ENCODE results near the gene PCSK4. TPM values are rescaled to one million over a fixed set of nuclear protein-coding genes. Genes with fewer than 3 reads are reported as not detected.

PCSK4 gene
- total RNA-seq, 2 donors from 2014 or later, result 1.0 to 4.4 TPM

DNA sequence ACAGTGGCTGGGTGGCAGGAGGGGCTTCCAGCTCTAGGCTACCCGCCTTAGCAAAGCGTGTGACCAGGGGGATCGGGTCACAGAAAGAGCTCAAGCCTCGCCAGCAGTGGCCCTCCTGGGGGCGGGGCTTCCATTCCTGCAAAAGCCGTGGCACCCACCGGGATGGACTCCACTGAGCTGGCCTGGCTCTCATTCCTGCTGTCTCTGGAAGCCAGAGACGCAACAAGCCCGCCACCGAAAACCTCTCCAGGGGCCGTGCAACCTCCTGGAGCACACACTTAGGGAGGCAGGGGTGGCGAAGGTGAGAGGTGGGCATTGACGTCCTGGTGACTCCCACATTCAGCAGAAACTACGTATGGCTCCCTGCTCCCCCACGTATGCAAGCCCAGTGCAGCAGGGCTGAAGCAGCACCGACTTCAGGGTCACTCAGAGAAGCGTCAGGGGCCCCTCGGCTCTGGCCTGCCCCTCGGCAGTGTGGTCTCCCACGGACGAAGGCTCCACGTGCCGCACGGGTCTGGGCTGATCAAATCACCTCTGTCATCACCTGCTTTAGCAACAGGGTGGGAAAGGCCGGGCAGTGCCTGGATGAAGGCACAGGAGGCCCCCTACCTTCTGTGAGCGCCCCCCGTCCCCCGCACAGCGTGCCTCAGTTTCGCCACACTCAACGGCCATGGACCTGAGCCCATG is 14.3 kb downstream of the PCSK4 start:
- no peak for DNase-seq (ENCODE audit: low spot score)
- H3K27me3 ChIP-seq, result peaks cover 12 to 14% of the 10 kb centered on the region in 2 donors
- no peaks in the 10 kb centered on the region for H3K9me3 ChIP-seq
- H3K27ac ChIP-seq, result no peak overlapping the region
- H3K4me3 ChIP-seq, result no peak overlapping the region
- TF ChIP-seq, protein P1, sequence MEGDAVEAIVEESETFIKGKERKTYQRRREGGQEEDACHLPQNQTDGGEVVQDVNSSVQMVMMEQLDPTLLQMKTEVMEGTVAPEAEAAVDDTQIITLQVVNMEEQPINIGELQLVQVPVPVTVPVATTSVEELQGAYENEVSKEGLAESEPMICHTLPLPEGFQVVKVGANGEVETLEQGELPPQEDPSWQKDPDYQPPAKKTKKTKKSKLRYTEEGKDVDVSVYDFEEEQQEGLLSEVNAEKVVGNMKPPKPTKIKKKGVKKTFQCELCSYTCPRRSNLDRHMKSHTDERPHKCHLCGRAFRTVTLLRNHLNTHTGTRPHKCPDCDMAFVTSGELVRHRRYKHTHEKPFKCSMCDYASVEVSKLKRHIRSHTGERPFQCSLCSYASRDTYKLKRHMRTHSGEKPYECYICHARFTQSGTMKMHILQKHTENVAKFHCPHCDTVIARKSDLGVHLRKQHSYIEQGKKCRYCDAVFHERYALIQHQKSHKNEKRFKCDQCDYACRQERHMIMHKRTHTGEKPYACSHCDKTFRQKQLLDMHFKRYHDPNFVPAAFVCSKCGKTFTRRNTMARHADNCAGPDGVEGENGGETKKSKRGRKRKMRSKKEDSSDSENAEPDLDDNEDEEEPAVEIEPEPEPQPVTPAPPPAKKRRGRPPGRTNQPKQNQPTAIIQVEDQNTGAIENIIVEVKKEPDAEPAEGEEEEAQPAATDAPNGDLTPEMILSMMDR (IDR thresholded peaks at IDR 0.05), result no peak
- H3K4me1 ChIP-seq, result peaks cover 2 to 40% of the 10 kb centered on the region in 2 donors
- H3K36me3 ChIP-seq, result no peaks in the 10 kb centered on the region

DNA sequence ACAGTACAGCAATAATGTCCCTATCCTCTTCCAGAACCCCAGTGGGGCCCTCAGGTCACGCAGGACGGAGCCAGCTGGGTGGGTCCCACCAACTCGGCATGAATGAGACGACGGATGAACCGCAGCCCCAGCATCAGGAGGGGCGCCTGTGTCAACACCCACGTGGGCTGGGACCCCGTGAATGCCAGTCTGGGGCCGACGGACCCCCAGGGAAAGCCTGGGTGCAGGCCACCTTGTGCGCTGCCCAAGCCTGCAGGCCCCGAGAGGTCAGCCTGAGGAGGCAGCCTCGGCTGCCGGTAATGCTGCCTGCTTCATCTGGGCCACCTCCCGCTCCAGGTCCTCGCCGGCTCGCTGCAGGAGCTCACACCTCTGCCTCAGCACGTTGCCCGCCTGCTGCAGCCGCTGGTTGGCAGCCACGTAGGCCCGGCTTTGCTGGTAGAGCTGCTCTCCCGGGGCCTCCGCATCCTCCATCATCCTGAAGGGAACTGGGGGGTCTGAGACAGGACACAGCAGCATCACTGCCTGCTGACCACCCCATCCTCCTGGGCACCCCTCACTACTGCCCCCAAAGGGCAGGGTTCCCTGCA is 15.3 kb downstream of the PCSK4 start:
- H3K4me1 ChIP-seq, result peaks cover 2 to 50% of the 10 kb centered on the region in 2 donors
- DNase-seq (ENCODE audit: low spot score), result no peak

DNA sequence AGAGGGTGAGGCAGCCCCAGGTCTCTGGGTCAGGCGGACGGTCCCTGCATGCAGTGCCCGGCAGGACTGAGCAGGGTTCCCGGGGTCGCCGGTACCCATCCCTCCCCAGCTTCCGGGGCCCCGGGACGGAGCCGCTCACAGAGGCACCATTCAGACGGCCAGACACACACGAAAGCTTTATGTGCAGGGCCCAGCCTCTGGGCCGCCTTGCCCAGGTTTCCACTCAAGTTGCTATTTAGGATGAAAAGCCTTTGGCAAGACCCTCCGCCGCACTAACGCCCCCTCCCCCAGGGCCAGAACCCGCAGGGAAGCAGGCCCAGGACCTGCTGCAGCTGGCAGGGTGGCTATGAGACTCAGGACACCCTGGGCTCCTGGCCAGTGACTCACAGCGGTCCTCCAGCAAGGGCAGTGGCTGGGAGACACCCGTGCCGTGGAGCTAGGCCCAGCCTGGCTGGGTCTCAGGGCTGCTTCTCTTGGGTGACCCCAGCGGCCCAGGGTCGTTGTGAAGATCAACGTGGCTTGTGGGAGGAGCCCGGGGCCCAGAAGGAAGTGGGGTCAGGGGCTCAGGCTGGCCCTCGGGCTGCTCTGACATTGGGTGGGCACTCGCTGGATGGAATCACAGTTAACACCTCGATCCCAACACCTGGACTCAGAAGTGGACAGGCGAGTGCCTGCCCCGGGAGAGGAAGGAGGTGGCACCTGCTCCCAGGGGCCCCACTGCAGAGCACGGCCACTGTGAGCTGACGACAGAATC is 16.0 kb downstream of the PCSK4 start:
- DNase-seq (ENCODE audit: low spot score), result no peak
- H3K27ac ChIP-seq, result no peak overlapping the region
- H3K4me3 ChIP-seq, result no peak overlapping the region
- no peaks in the 10 kb centered on the region for H3K9me3 ChIP-seq
- H3K36me3 ChIP-seq, result no peaks in the 10 kb centered on the region
- TF ChIP-seq, protein P1 (IDR thresholded peaks at IDR 0.05), result no peak
- H3K4me1 ChIP-seq, result peaks cover 2 to 54% of the 10 kb centered on the region in 2 donors
- H3K27me3 ChIP-seq, result peaks cover 12 to 25% of the 10 kb centered on the region in 2 donors

More for the DNA sequence above, 15.3 kb downstream of the PCSK4 start:
- TF ChIP-seq, protein P1 (IDR thresholded peaks at IDR 0.05), result no peak
- H3K4me3 ChIP-seq, result no peak overlapping the region
- no peak overlapping the region for H3K27ac ChIP-seq
- H3K27me3 ChIP-seq, result peaks cover 12 to 22% of the 10 kb centered on the region in 2 donors
- H3K36me3 ChIP-seq, result no peaks in the 10 kb centered on the region
- H3K9me3 ChIP-seq, result no peaks in the 10 kb centered on the region

DNA sequence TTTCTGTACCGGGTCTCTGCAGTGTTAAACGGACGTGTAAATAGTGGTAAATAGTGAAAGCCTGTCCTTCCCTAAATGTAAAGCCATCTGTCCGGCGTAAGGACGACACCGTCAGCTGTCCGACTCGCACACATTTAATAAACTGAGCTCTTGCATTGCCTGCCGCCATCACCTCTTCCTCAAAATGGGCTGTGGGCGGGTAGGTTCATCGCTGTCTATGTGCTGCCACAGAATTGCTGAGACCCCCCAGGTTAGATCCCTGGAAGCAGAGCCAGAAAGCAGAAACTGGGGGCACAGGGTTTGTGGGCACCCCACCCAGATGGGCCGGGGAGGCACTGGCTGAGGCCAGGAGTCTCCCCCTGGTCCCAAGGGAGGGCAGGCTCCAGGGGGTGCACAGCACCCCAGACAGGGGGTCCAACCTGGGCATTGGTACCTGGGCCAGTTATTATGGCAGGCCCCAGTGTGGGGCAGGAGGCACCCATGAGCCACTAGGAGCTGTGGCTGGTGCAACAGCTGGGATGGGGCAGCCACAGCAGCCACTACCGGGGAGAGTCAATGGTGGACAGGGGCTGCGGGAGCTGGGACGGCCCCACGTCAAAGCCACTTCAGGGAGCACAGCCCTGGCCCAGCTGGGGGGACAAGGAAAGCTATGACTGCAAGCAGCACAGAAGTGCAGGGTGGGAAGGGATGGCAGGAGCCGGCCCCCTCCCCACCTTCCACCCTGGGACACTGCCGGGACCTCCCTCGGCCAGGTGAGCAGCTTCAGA is 16.9 kb downstream of the PCSK4 start:
- Histone ChIP-seq H3K27me3 (peaks cover 16 to 32% of the 10 kb centered on the region in 2 donors), H3K4me3 (no peak overlapping the region), H3K9me3 (no peaks in the 10 kb centered on the region), H3K27ac (no peak overlapping the region), H3K36me3 (no peaks in the 10 kb centered on the region), H3K4me1 (peaks cover 2 to 57% of the 10 kb centered on the region in 2 donors)
- TF ChIP-seq, protein P1 (IDR thresholded peaks at IDR 0.05), result no peak
- no peak for DNase-seq (ENCODE audit: low spot score)

DNA sequence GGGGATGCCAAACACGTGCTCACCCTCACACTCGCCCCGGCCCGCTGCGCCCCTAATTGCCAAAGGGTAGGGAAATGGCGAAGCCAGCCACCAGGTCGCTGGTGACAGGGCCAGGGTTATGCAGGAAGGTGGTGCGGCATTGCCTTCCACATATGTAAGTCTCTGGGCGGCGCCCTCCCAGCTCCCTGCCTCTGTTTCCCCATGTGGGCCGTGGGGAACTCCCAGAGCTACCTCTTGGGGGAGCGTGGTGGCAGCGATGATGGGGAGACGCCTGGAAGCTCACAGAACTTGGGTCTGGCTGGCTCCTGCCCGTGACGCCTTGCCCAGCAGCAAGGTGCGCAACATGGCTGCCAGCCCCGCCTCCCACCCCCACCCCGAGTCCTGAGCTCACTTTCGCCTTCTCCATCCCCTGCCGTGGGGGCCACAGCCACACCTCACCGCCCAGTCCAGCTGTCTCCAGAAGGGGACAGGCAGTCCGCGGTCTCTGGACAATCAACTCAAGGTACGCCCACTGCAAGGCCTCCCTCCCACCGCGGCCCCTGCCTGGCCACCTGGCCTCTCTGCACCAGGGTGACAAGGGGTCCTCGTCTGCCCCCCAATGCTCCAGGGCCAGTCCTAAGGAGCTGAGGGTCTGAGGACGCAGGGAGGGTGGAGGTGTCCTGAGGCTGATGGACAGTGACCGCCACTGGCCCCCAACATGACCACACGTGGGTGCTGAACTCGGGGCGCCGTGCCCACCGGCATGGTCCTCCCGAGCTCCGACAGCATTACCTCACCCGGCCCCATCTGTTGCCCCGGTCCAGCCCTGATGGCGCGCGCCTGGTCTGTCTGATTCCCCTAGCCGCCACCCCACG is 17.7 kb downstream of the PCSK4 start:
- DNase-seq (ENCODE audit: low spot score), result no peak
- Histone ChIP-seq H3K4me3 (no peak overlapping the region), H3K36me3 (no peaks in the 10 kb centered on the region), H3K27me3 (peaks cover 22 to 40% of the 10 kb centered on the region in 2 donors), H3K4me1 (peaks cover 0 to 57% of the 10 kb centered on the region in 2 donors), H3K9me3 (no peaks in the 10 kb centered on the region), H3K27ac (no peak overlapping the region)
- TF ChIP-seq, protein P1 (IDR thresholded peaks at IDR 0.05), result no peak

Data from right atrium auricular region (tissue), 2 donors.